Stimulated activated CD4-positive, alpha-beta T cell treated with anti-CD3 and anti-CD28 coated beads, Interleukin-2, amount 100 ng/mL, for 24 hours (primary cell): Measurements from ENCODE around the gene KIF20A.
"Not testable (repeated sequence)": the region's sequence is repeated elsewhere in the genome, so short reads cannot be mapped to it uniquely, and the experiment has no call there.

Source experiments
- DNase-seq, 2 donors: peaks; one replicate each; pipeline ENCODE4 v3.0.0-alpha.2; 2020

Gene KIF20A

GRCh38 chr5:138178516-138179276 is at the start of gene KIF20A, which contains the start of gene BRD8:
Gene KIF20A (plus strand): TSS chr5:138179112. CDS start chr5:138179681, 569 bp downstream.
Gene BRD8 (minus strand): TSS chr5:138178630. CDS start chr5:138178614, 16 bp downstream.
- peak; percentile 90 to 91 for DNase-seq

GRCh38 chr5:138129347-138129746 is 49.6 kb upstream of the KIF20A start:
- no peak for DNase-seq

GRCh38 chr5:138132543-138132942 is 46.4 kb upstream of the KIF20A start:
- no peak for DNase-seq

GRCh38 chr5:138138949-138139780 is 39.7 kb upstream of the KIF20A start, which contains the start of gene NME5:
Gene NME5 (minus strand): TSS chr5:138139428. CDS start chr5:138138780, 648 bp downstream.
- DNase-seq: peak in 1 of 2 donors; percentile 4

GRCh38 chr5:138139781-138140090 is 39.2 kb upstream of the KIF20A start:
- DNase-seq: no peak

GRCh38 chr5:138140268-138140667 is 38.6 kb upstream of the KIF20A start:
- no peak for DNase-seq

- DNase-seq: no peak
Observed at GRCh38 chr5:138141734-138142133, 37.2 kb upstream of the KIF20A start.

GRCh38 chr5:138143578-138143977 is 35.3 kb upstream of the KIF20A start:
- DNase-seq: not testable (repeated sequence)

- DNase-seq: no peak
Observed at GRCh38 chr5:138148811-138149210, 30.1 kb upstream of the KIF20A start.

- no peak for DNase-seq
Observed at GRCh38 chr5:138149530-138149929, 29.4 kb upstream of the KIF20A start.

- not testable (repeated sequence) for DNase-seq
Observed at GRCh38 chr5:138155977-138156376, 22.9 kb upstream of the KIF20A start.

GRCh38 chr5:138157626-138158025 is 21.3 kb upstream of the KIF20A start:
- no peak for DNase-seq

GRCh38 chr5:138159666-138160065 is 19.2 kb upstream of the KIF20A start:
- no peak for DNase-seq

GRCh38 chr5:138160706-138161105 is 18.2 kb upstream of the KIF20A start:
- no peak for DNase-seq

GRCh38 chr5:138163721-138164120 is 15.2 kb upstream of the KIF20A start:
- DNase-seq: no peak

- DNase-seq: no peak
Observed at GRCh38 chr5:138169124-138169523, 9.8 kb upstream of the KIF20A start.

- no peak for DNase-seq
Observed at GRCh38 chr5:138170299-138170698, 8.6 kb upstream of the KIF20A start.

- DNase-seq: peak; percentile 34
Observed at GRCh38 chr5:138177941-138178515, 884 bp upstream of the KIF20A start.

GRCh38 chr5:138179277-138179857 is 455 bp downstream of the KIF20A start:
- peak in 1 of 2 donors; percentile 23 for DNase-seq

- no peak for DNase-seq
Observed at GRCh38 chr5:138180183-138180782, 1.4 kb downstream of the KIF20A start.

- no peak for DNase-seq
Observed at GRCh38 chr5:138180841-138181240, 1.9 kb downstream of the KIF20A start.

- DNase-seq: no peak
Observed at GRCh38 chr5:138182808-138183207, 3.9 kb downstream of the KIF20A start.

GRCh38 chr5:138186002-138186447 is 7.1 kb downstream of the KIF20A start:
- DNase-seq: no peak
